Tongue (tissue), 3 donors: ENCODE results near the gene ANHX. TPM values are rescaled to one million over a fixed set of nuclear protein-coding genes. Genes with fewer than 3 reads are reported as not detected.

Experiments
- DNase-seq: peaks from one replicate; pipeline ENCODE4 v3.0.0-alpha.2; 2015
- small RNA-seq: library from RNA; depleted of rRNA; stranded (forward); fragments of <200 nt; gene quantifications from one replicate; pipeline ENCODE3, GENCODE V24; 2014; ENCODE audit warnings: low replicate concordance
- total RNA-seq: library from RNA; depleted of rRNA; stranded (reverse); fragments of >200 nt; gene quantifications from one replicate; pipeline ENCODE4 v1.2.3, GENCODE V29; 2014

The ANHX gene
- total RNA-seq, 1 donor from 2014 or later = not detected

GRCh38 chr12:133202493-133203343 is 33.0 kb downstream of the ANHX start:
- DNase-seq = no peak

GRCh38 chr12:133201888-133202287 is 33.8 kb downstream of the ANHX start:
- no peak for DNase-seq

- DNase-seq = no peak
Measured at GRCh38 chr12:133192847-133193246, 42.8 kb downstream of the ANHX start.

- no peak for DNase-seq
Measured at GRCh38 chr12:133190176-133190575, 45.5 kb downstream of the ANHX start.

GRCh38 chr12:133181238-133181959 is 54.3 kb downstream of the ANHX start, which contains the start of gene ZNF268:
TSS of gene ZNF268 (plus strand) at chr12:133181495. CDS start at chr12:133181998, 503 bp downstream.
- peak; percentile 95 for DNase-seq

- no peak for DNase-seq
Measured at GRCh38 chr12:133180669-133181068, 55.0 kb downstream of the ANHX start.

- DNase-seq = no peak
Measured at GRCh38 chr12:133174901-133175300, 60.8 kb downstream of the ANHX start.

- no peak for DNase-seq
Measured at GRCh38 chr12:133172491-133172890, 63.2 kb downstream of the ANHX start.

Small RNAs within 50 kb of the gene (small RNA-seq; reads per million reads assigned to genes)
- gene RF00019 = not detected
- gene RNU6-717P = not detected

Other genes with a start within 250 kb of the ANHX start
- 21.2 TPM for gene ZNF26, start 249.5 kb downstream of the ANHX start, total RNA-seq
- gene ZNF84, start 198.4 kb downstream of the ANHX start, total RNA-seq = 42.5 TPM
- gene ZNF140, start 155.0 kb downstream of the ANHX start, total RNA-seq = 21.2 TPM
- gene ZNF891, start 105.6 kb downstream of the ANHX start, total RNA-seq = 3.6 TPM
- gene ZNF10, start 105.2 kb downstream of the ANHX start, total RNA-seq = 20.2 TPM
- gene ZNF268, start 54.4 kb downstream of the ANHX start, total RNA-seq = 26.9 TPM